ENCODE results near the gene RAD23A. TPM values are rescaled to one million over a fixed set of nuclear protein-coding genes. Genes with fewer than 3 reads are reported as not detected.

The RAD23A gene
- total and polyA plus RNA-seq, 2 of the 4 experiments (the other 2 are of a cell fraction) = 54.3 to 67.8 TPM

GRCh38 chr19:12985049-12985776 is 39.6 kb downstream of the RAD23A start:
- Histone ChIP-seq H3K4me2 (ENCODE audit: low read depth, low read length) (no peak overlapping the region), H2BK20ac (ENCODE audit: low read depth, low read length) (no peak overlapping the region), H3K36me3 (ENCODE audit: control insufficient read depth, insufficient read depth, low read length) (no peaks in the 10 kb centered on the region), H3K27me3 (ENCODE audit: control insufficient read depth, insufficient read depth, low read length) (no peaks in the 10 kb centered on the region), H3K9ac (ENCODE audit: low read depth, low read length) (no peak overlapping the region), H2AFZ (replicated peaks; ENCODE audit: low read length, poor library complexity) (peak overlapping the region; percentile 69), H4K91ac (ENCODE audit: insufficient read depth, low read depth, low read length) (peak overlapping the region; percentile 32; the same call in 1 of the 2 replicates), H4K5ac (ENCODE audit: low read depth, low read length) (no peak overlapping the region), H2AK9ac (replicated peaks; ENCODE audit: low read depth, low read length, poor library complexity) (peak overlapping the region; percentile 91), H3K4ac (ENCODE audit: low read depth, low read length) (peak overlapping the region; percentile 18; the same call in 1 of the 2 replicates), H3K27ac (ENCODE audit: insufficient read depth, low read length) (no peak overlapping the region), H3K9me3 (ENCODE audit: control insufficient read depth, insufficient read depth, low read length) (no peaks in the 10 kb centered on the region), H2BK120ac (ENCODE audit: low read depth, low read length) (no peak overlapping the region), H3K4me1 (ENCODE audit: control insufficient read depth, insufficient read depth, low read length) (peaks cover 3% of the 10 kb centered on the region; the same call in 1 of the 2 replicates), H2BK15ac (ENCODE audit: low read depth, low read length) (peak overlapping the region; percentile 24; the same call in 1 of the 3 replicates), H2AK5ac (ENCODE audit: low read depth, low read length) (peak overlapping the region; percentile 89; the same call in 1 of the 2 replicates), H4K8ac (ENCODE audit: low read depth in 2 of 2, low read length in 2 of 2) (peak overlapping the region in 1 of 2 experiments; percentile 61; a peak in 1 of 4 replicates), H3K79me1 (ENCODE audit: low read depth in 1 of 2, low read length in 2 of 2) (no peaks in the 10 kb centered on the region; a peak in 1 of 4 replicates), H4K20me1 (ENCODE audit: insufficient read depth, low read length) (no peaks in the 10 kb centered on the region), H3K18ac (ENCODE audit: low read depth, low read length) (no peak overlapping the region), H3K9me1 (ENCODE audit: insufficient read depth, low read length) (0 out of 2 replicates have a peak, but pooled peaks cover 4% of the 10 kb centered on the region), H3K4me3 (ENCODE audit: insufficient read depth, low read depth, low read length) (no peak overlapping the region), H2BK5ac (ENCODE audit: low read depth, low read length, poor library complexity, severe bottlenecking) (no peak overlapping the region), H3K56ac (ENCODE audit: extremely low read depth, insufficient read depth, low read length) (no peak overlapping the region), H3K23ac (ENCODE audit: low read depth, low read length) (no peak overlapping the region; the same call in 1 of the 2 replicates), H3K14ac (replicated peaks; ENCODE audit: low read depth, low read length) (peak overlapping the region; percentile 10; the same call in 1 of the 2 replicates)
- ATAC-seq (ENCODE audit: low read depth) (no peak; the same call in 1 of the 2 replicates), DNase-seq (peak; percentile 76)
- CTCF ChIA-PET = interaction anchor here (1.0 to 4.3 kb wide), 2 partner anchors 20 to 76 kb away, joined by 3 to 25 read pairs; no protein-coding TSS in a partner anchor
- POLR2A ChIA-PET (ENCODE audit: unreplicated experiment) = no interaction called here
- WGBS, 2 experiments (ENCODE audit: extremely low coverage in 2 of 2, insufficient read length in 1 of 2) = 53% methylated on average over 8 of the region's 16 CpGs; no CpG with 5 or more reads in 1 of the 2 experiments
- in situ Hi-C loops (cut with MboI; ENCODE audit: low sequenced_read_pairs) (loop anchor here (25.0 kb wide), 1 partner anchor 752 kb away; a partner anchor contains a TSS), dilution Hi-C loops (cut with HindIII; ENCODE audit: low sequenced_read_pairs, unreplicated experiment) (no loop called here), intact Hi-C loops (cut with micrococcal nuclease) (loop anchor here (5.0 kb wide), 1 partner anchor 47 kb away; no protein-coding TSS in a partner anchor)
- BruUV-seq (replicated peaks) = no TSS peak
- TF ChIP-seq BHLHE40 (IDR thresholded peaks at IDR 0.05; ENCODE audit: low read depth, low read length) (peak; percentile 52; the same call in 1 of the 2 replicates), SMC3 (IDR thresholded peaks at IDR 0.05; ENCODE audit: low read depth, low read length) (no peak), RFX5 (IDR thresholded peaks at IDR 0.05; ENCODE audit: low read depth, low read length) (no peak), CEBPB (IDR thresholded peaks at IDR 0.05; ENCODE audit: low read depth, low read length) (no peak), NFE2L2 (IDR thresholded peaks at IDR 0.05; ENCODE audit: low read depth, low read length) (no peak), MAFK (IDR thresholded peaks at IDR 0.05; ENCODE audit: low read depth, low read length) (no peak), RAD21 (IDR thresholded peaks at IDR 0.05; ENCODE audit: low read length) (no peak), MAZ (IDR thresholded peaks at IDR 0.05; ENCODE audit: borderline replicate concordance, low read depth, low read length) (no peak), FOS (IDR thresholded peaks at IDR 0.05; ENCODE audit: low read depth, low read length) (no peak), MXI1 (IDR thresholded peaks at IDR 0.05; ENCODE audit: borderline replicate concordance, low read depth, low read length) (peak; percentile 76), USF2 (IDR thresholded peaks at IDR 0.05; ENCODE audit: low read depth, low read length) (peak; percentile 83), CTCF (conservative IDR thresholded peaks at IDR 0.05; ENCODE audit: low read depth, low read length) (no peak)

All from IMR-90 (cell line).